Subcutaneous abdominal adipose tissue (tissue), 5 donors: ENCODE data around the gene UVSSA.

Experiments used
- H3K27ac ChIP-seq: one replicate; pipeline ENCODE4 v1.7.0; 2013; ENCODE audit warnings: low read depth, mild to moderate bottlenecking, inconsistent platforms, low read length, moderate library complexity
- H3K27me3 ChIP-seq, 5 donors: one replicate each; pipeline ENCODE4 v1.7.0; 2013; ENCODE audit warnings: low read length in 5 of 5, inconsistent platforms in 1 of 5; ENCODE audit not compliant: control insufficient read depth in 5 of 5, insufficient read depth in 4 of 5
- H3K36me3 ChIP-seq, 5 donors: one replicate each; pipeline ENCODE4 v1.7.0; 2013; ENCODE audit warnings: low read length in 5 of 5; ENCODE audit not compliant: control insufficient read depth in 5 of 5, insufficient read depth in 5 of 5
- H3K4me1 ChIP-seq, 5 donors: one replicate each; pipeline ENCODE4 v1.7.0; 2013; ENCODE audit warnings: low read length in 5 of 5, mild to moderate bottlenecking in 3 of 5, moderate library complexity in 1 of 5; ENCODE audit not compliant: control insufficient read depth in 5 of 5, insufficient read depth in 5 of 5
- H3K4me3 ChIP-seq, 5 donors: one replicate each; pipeline ENCODE4 v1.7.0; 2013; ENCODE audit warnings: low read length in 5 of 5, low read depth in 1 of 5
- H3K9ac ChIP-seq, 5 donors: one replicate each; pipeline ENCODE4 v1.7.0; 2013; ENCODE audit warnings: low read length in 5 of 5, mild to moderate bottlenecking in 4 of 5, moderate library complexity in 3 of 5
- H3K9me3 ChIP-seq, 5 donors: one replicate each; pipeline ENCODE4 v1.7.0; 2013; ENCODE audit warnings: low read length in 5 of 5; ENCODE audit not compliant: control insufficient read depth in 5 of 5
- donor health status: healthy.
- donor health status: healthy.
- donor health status: healthy.
- donor health status: healthy.
- donor health status: healthy.

UVSSA gene

GRCh38 chr4:1339489-1339888 is 7.5 kb upstream of the UVSSA start:
- Histone ChIP-seq H3K9ac (no peak overlapping the region), H3K9me3 (peaks cover 0 to 9% (median 8%) of the 10 kb centered on the region in 5 donors), H3K27ac (no peak overlapping the region), H3K36me3 (peaks cover 0 to 66% (median 59%) of the 10 kb centered on the region in 5 donors), H3K4me3 (no peak overlapping the region), H3K27me3 (no peaks in the 10 kb centered on the region), H3K4me1 (peaks cover 0 to 5% (median 0%) of the 10 kb centered on the region in 5 donors)

DNA sequence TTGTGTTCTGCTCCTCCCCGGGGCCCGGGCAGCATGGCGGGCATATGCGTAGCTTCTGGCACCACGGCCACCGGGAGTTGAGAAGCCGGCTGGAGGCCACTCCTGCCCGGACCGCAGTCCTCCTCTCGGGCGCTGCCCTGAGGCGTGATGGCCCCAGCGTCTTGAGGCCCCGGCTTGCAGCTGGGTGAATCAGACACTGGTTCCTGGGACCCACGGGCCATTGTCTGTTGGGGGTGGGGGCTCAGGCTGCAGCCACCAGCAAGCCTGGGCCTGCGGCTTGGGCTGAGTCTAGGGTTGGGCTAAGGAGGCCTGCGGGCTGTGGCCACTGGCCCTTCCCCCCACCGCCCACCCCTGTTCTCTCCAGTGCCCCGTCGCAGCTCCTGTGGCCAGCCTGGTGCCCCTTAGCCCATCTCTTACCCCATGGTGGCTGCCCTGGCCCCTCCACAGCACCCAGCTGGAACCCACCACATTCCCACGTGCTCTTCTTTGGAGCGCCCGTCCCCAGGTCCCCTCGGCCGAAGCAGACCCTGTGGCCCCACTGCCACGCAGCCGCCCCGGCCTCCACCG is 6.7 kb upstream of the UVSSA start:
- Histone ChIP-seq H3K27me3 (no peaks in the 10 kb centered on the region), H3K4me3 (no peak overlapping the region), H3K9ac (no peak overlapping the region), H3K9me3 (peaks cover 0 to 9% (median 8%) of the 10 kb centered on the region in 5 donors), H3K36me3 (peaks cover 0 to 58% (median 52%) of the 10 kb centered on the region in 5 donors), H3K27ac (no peak overlapping the region), H3K4me1 (peaks cover 0 to 5% (median 2%) of the 10 kb centered on the region in 5 donors)

DNA sequence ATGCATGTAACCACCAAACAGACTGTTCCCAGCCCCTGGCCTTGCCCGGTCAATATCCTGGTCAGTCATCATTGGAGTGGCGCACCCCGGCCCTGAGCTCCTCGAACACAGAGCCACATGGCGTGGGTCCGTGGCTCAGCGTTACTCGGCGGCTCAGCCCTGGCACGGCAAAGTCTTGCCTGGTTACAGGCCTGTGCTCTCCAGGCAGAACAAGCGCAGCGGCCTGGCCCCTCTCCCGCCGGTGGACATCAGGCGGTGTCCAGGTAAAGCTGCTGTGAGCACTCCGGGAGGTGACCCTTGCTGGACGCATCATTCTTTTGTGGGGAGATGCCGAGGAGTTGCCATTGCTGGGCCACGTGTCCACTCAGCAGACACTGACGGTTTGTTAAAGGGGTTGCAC is 6.1 kb upstream of the UVSSA start:
- Histone ChIP-seq H3K36me3 (peaks cover 0 to 57% (median 52%) of the 10 kb centered on the region in 5 donors), H3K27me3 (no peaks in the 10 kb centered on the region), H3K4me1 (peaks cover 0 to 11% (median 6%) of the 10 kb centered on the region in 5 donors), H3K27ac (no peak overlapping the region), H3K4me3 (no peak overlapping the region), H3K9ac (no peak overlapping the region), H3K9me3 (peaks cover 0 to 9% (median 8%) of the 10 kb centered on the region in 5 donors)

DNA sequence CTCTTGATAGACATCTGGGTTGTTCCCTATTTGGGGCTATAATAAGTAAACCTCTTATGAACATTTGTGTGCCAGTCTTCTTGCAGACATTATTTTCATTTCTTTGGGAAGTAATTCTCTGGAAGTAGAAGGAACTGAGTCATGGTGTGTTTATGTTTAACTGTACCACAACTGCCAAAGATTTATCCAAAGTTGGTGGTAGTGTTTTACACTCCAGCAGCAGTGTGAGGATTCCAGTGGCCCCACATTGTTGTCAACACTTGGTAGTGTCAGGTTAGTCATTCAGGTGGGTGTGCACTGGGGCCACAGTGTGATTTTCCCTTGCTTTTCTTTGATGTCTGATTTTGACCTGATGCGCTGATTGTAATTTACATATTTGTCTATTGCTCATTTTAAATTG is 5.0 kb upstream of the UVSSA start:
- Histone ChIP-seq H3K9ac (no peak overlapping the region), H3K4me3 (no peak overlapping the region), H3K36me3 (peaks cover 0 to 46% (median 45%) of the 10 kb centered on the region in 5 donors), H3K27me3 (no peaks in the 10 kb centered on the region), H3K4me1 (peaks cover 0 to 17% (median 8%) of the 10 kb centered on the region in 5 donors), H3K27ac (no peak overlapping the region), H3K9me3 (peaks cover 0 to 3% (median 0%) of the 10 kb centered on the region in 5 donors)

DNA sequence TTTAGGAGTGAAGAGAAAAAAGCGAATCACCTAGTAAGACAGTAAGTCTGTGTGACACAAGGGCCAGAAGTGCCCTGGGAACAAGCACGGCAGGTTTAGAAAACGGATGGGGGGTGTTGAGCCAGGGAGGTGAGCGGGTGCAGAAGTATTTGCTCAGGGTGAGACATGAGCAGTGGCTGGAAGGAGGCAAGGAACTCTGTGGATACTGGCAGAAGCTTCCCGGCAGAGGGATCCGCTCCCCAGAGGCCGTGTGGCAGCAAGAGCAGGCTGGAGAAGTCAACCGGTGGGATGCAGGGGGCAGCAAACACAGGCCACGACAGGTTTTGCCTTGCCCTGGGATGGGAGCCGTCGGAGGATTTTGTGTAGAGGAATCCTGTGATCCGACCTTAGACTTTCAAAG is 2.3 kb upstream of the UVSSA start:
- no peak overlapping the region for H3K4me3 ChIP-seq
- H3K36me3 ChIP-seq = peaks cover 0 to 25% (median 24%) of the 10 kb centered on the region in 5 donors
- H3K9ac ChIP-seq = no peak overlapping the region
- H3K27me3 ChIP-seq = no peaks in the 10 kb centered on the region
- peaks cover 4 to 32% (median 20%) of the 10 kb centered on the region in 5 donors for H3K4me1 ChIP-seq
- no peak overlapping the region for H3K27ac ChIP-seq
- no peaks in the 10 kb centered on the region for H3K9me3 ChIP-seq

DNA sequence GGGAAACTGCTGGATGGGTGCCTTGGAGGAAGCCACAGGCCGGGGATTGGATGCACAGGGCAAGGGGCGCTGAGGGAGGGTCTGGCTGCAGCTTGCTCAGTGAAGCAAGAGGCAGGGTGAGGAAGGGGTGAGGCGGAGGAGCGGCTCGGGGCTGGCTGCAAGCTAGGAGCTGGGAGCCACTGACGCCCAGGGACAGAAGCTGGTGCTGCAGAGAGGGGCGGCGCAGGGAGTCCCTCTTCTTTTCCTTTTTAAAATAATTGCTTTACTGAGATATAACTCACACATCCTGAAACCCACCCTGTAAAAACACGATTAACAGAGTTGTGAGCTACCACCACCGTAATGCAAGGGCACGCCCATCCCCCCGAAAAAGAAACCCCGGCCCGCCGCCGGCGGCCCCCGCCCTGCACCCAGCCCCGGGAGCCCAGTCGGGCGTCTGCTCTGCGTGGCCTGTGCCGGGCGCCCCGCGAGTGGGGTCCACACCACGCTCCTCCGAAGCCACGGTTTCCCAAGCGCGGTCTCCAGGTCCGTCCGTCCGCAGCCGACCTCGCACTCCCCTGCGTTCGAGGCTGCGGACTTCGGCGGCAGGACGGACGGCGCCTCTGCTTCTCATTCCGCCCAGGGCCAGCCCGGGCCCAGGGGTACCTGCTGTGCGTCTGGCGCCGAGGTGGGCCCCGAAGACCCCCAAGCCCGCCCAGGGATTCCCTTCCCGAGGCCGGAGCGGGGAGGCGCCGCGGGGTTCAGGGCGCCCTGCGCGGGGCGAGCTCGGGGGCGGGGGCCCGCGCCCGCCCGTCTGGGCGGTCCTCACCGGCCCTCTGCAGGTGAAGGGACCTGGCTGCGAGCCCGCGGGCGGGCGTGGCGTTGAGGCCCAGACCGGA is 866 bp upstream of the UVSSA start:
- no peaks in the 10 kb centered on the region for H3K9me3 ChIP-seq
- peak overlapping the region; percentile 16 to 91 (median 80) for H3K9ac ChIP-seq
- peaks cover 0 to 20% (median 17%) of the 10 kb centered on the region in 5 donors for H3K36me3 ChIP-seq
- peak overlapping the region; percentile 76 for H3K27ac ChIP-seq
- no peaks in the 10 kb centered on the region for H3K27me3 ChIP-seq
- peaks cover 4 to 32% (median 20%) of the 10 kb centered on the region in 5 donors for H3K4me1 ChIP-seq
- H3K4me3 ChIP-seq = peak overlapping the region; percentile 66 to 88 (median 73)

- H3K36me3 ChIP-seq = peaks cover 0 to 21% (median 15%) of the 10 kb centered on the region in 5 donors
- no peaks in the 10 kb centered on the region for H3K9me3 ChIP-seq
- peak overlapping the region; percentile 88 for H3K27ac ChIP-seq
- peak overlapping the region; percentile 5 to 90 (median 89) for H3K9ac ChIP-seq
- peaks cover 4 to 38% (median 23%) of the 10 kb centered on the region in 5 donors for H3K4me1 ChIP-seq
- peak overlapping the region; percentile 52 to 85 (median 78) for H3K4me3 ChIP-seq
- H3K27me3 ChIP-seq = no peaks in the 10 kb centered on the region
Measured at GRCh38 chr4:1347410-1347864, 429 bp downstream of the UVSSA start.

- peak overlapping the region; percentile 5 to 90 (median 89) for H3K9ac ChIP-seq
- peaks cover 0 to 27% (median 21%) of the 10 kb centered on the region in 5 donors for H3K36me3 ChIP-seq
- H3K27ac ChIP-seq = peak overlapping the region; percentile 88
- peaks cover 4 to 38% (median 23%) of the 10 kb centered on the region in 5 donors for H3K4me1 ChIP-seq
- H3K9me3 ChIP-seq = no peaks in the 10 kb centered on the region
- H3K27me3 ChIP-seq = no peaks in the 10 kb centered on the region
- peak overlapping the region; percentile 52 to 85 (median 78) for H3K4me3 ChIP-seq
Measured at GRCh38 chr4:1348014-1348513, 1.1 kb downstream of the UVSSA start.

DNA sequence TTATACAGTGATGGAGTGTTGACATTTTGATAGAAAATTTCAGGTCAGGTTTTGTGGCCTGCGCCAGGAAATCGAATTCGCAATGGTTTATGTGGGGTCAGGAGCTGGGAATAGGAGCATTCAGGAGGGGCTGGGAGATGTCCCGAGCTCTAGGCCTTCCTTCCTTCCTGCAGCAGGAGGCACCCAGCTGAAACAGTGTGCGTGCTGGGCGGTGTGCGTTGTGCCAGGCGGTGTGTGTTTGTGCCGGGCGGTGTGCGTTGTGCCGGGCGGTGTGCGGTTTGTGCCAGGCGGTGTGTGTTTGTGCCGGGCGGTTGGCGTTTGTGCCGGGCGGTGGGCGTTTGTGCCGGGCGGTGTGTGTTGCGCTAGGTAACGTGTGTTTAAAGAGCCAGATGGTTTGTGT is 1.7 kb downstream of the UVSSA start:
- Histone ChIP-seq H3K27me3 (no peaks in the 10 kb centered on the region), H3K4me3 (no peak overlapping the region), H3K9me3 (no peaks in the 10 kb centered on the region), H3K9ac (no peak overlapping the region), H3K4me1 (peaks cover 4 to 38% (median 23%) of the 10 kb centered on the region in 5 donors), H3K27ac (no peak overlapping the region), H3K36me3 (peaks cover 0 to 33% (median 27%) of the 10 kb centered on the region in 5 donors)
